Progenitor cell of endocrine pancreas (in vitro differentiated cells): ENCODE data around the gene C1QTNF3. TPM values are rescaled to one million over a fixed set of nuclear protein-coding genes. Genes with fewer than 3 reads are reported as not detected.

ENCODE experiments used
- DNase-seq: peaks from one replicate; pipeline ENCODE4 v3.0.0; 2021; ENCODE audit warnings: low spot score; ENCODE audit not compliant: unreplicated experiment
- H3K27ac Mint-ChIP-seq: 2 replicates; pipeline ENCODE4 v1.8.0; 2021; ENCODE audit warnings: mild to moderate bottlenecking, moderate library complexity, mixed read lengths
- H3K27me3 Mint-ChIP-seq: 2 replicates; pipeline ENCODE4 v1.8.0; 2021; ENCODE audit warnings: mixed read lengths
- H3K36me3 Mint-ChIP-seq: 2 replicates; pipeline ENCODE4 v1.8.0; 2022; ENCODE audit warnings: mixed read lengths; ENCODE audit not compliant: insufficient read depth
- H3K4me1 Mint-ChIP-seq: 2 replicates; pipeline ENCODE4 v1.8.0; 2021; ENCODE audit warnings: low read depth, mixed read lengths
- H3K4me3 Mint-ChIP-seq: 2 replicates; pipeline ENCODE4 v1.8.0; 2021; ENCODE audit warnings: low read depth, mild to moderate bottlenecking, moderate library complexity, mixed read lengths
- H3K9me3 Mint-ChIP-seq: 2 replicates; pipeline ENCODE4 v1.8.0; 2021; ENCODE audit warnings: low read depth, mixed read lengths
- CTCF ChIP-seq: fragments of 200-600 bp; sonication (generic); IDR thresholded peaks from one replicate; pipeline ENCODE4 v1.5.0; 2021; ENCODE audit warnings: antibody characterized with exemption, mild to moderate bottlenecking; ENCODE audit not compliant: unreplicated experiment
- total RNA-seq: library from RNA; stranded (reverse); gene quantifications from 2 replicates; pipeline ENCODE4 v1.2.1, GENCODE V29; 2021

C1QTNF3 gene
- total RNA-seq, 1 donor from 2014 or later = 9.6 TPM

GRCh38 chr5:33980030-33980429 lies 63.0 kb downstream of the C1QTNF3 start:
- TF ChIP-seq CTCF = no peak
- H3K9me3 Mint-ChIP-seq = no peaks in the 10 kb centered on the region
- no peak overlapping the region for H3K27ac Mint-ChIP-seq
- peaks cover 28% of the 10 kb centered on the region for H3K4me1 Mint-ChIP-seq
- DNase-seq = no peak
- H3K4me3 Mint-ChIP-seq = no peak overlapping the region
- H3K36me3 Mint-ChIP-seq = no peaks in the 10 kb centered on the region
- no peaks in the 10 kb centered on the region for H3K27me3 Mint-ChIP-seq

- DNase-seq = no peak
- TF ChIP-seq CTCF = no peak
- no peaks in the 10 kb centered on the region for H3K9me3 Mint-ChIP-seq
- no peaks in the 10 kb centered on the region for H3K36me3 Mint-ChIP-seq
- no peak overlapping the region for H3K27ac Mint-ChIP-seq
- H3K27me3 Mint-ChIP-seq = no peaks in the 10 kb centered on the region
- H3K4me1 Mint-ChIP-seq = peaks cover 25% of the 10 kb centered on the region
- no peak overlapping the region for H3K4me3 Mint-ChIP-seq
These were observed 64.7 kb downstream of the C1QTNF3 start for GRCh38 chr5:33978306-33978705.

DNA sequence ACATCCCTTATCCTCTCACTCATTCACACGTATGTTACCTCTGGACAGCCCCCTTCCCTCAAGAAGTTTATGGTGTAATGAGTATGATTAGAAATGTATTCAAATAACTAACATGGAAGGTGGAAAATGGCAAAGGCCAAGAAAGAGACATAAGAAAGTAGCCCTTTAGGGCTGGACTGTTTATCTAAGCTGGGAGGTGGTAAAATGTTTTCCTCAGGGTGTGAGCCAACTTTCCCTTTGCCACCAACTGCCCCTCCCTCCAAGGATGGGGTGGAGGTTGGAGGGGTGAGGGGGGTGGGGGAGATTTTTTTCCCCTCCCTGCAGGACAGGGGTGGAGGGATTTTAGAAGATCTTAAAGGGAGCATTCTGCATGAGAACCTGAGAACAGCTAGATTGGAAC lies 66.7 kb downstream of the C1QTNF3 start:
- Mint-ChIP-seq H3K36me3 (no peaks in the 10 kb centered on the region), H3K27me3 (no peaks in the 10 kb centered on the region), H3K4me1 (peaks cover 14% of the 10 kb centered on the region), H3K4me3 (no peak overlapping the region), H3K9me3 (no peaks in the 10 kb centered on the region), H3K27ac (no peak overlapping the region)
- TF ChIP-seq CTCF = no peak
- no peak for DNase-seq

DNA sequence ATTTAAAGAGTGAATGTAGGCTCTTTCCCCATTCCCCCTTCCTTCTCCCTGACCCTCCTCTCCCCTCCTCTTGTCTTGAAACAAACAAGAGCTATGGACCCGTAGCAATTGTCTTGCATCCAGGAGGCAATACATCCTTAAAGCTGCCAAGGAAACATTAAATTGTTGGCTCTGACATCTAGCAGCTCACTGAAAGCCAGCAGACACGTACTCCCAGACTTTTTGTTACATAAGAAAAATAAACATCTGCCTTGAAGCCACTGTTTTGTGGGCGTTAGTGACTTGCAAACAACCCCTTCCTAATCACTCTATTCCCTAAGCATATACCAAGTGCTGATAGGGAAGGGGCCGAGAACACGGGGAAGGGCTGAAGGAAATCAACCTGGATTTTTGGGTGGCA lies 67.2 kb downstream of the C1QTNF3 start:
- Mint-ChIP-seq H3K36me3 (no peaks in the 10 kb centered on the region), H3K9me3 (no peaks in the 10 kb centered on the region), H3K27me3 (no peaks in the 10 kb centered on the region), H3K4me3 (no peak overlapping the region), H3K27ac (no peak overlapping the region), H3K4me1 (peaks cover 10% of the 10 kb centered on the region)
- TF ChIP-seq CTCF = no peak
- no peak for DNase-seq

DNA sequence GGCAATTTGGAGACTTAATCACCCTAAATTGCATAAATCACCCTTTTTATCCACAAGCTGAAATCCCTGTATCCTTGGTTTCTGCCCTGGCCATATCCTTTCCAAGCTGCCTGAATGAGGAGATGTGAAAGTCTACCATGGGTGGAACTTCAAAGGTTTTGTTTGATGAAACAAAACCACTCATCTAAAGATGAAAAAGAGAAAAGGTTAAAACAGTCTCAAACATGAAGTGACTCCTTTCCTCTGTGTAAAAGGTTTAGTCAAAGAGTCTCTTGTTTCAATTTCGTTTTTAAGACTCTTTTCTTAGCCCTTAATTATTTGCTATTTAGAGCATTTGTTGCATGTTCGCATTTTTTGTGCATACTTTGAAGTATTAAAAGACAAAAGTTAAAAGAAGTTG lies 69.7 kb downstream of the C1QTNF3 start:
- H3K27ac Mint-ChIP-seq = no peak overlapping the region
- H3K9me3 Mint-ChIP-seq = no peaks in the 10 kb centered on the region
- DNase-seq = no peak
- TF ChIP-seq CTCF = no peak
- H3K4me3 Mint-ChIP-seq = no peak overlapping the region
- no peaks in the 10 kb centered on the region for H3K36me3 Mint-ChIP-seq
- H3K4me1 Mint-ChIP-seq = peaks cover 9% of the 10 kb centered on the region
- H3K27me3 Mint-ChIP-seq = no peaks in the 10 kb centered on the region
